HepG2 (cell line): Measurements from ENCODE around the gene PHRF1. TPM values are rescaled to one million over a fixed set of nuclear protein-coding genes. Genes with fewer than 3 reads are reported as not detected.

Experiments used
- CBX1 ChIP-seq: IDR thresholded peaks from one replicate; pipeline ENCODE4 v1.6.1; 2016; ENCODE audit warnings: antibody characterized with exemption, low read depth
- ELF4 ChIP-seq: sonication (generic); formaldehyde crosslinking; IDR thresholded peaks from 2 replicates; pipeline ENCODE4 v1.5.0; 2020; ENCODE audit warnings: missing genetic modification reagents, mild to moderate bottlenecking, moderate library complexity, borderline replicate concordance
- GLI4 ChIP-seq: sonication (generic); formaldehyde crosslinking; IDR thresholded peaks from 2 replicates; pipeline ENCODE4 v1.5.1; 2020; ENCODE audit warnings: missing genetic modification reagents, mild to moderate bottlenecking, moderate library complexity, borderline replicate concordance
- GTF3A ChIP-seq: sonication (generic); formaldehyde crosslinking; conservative IDR thresholded peaks from 2 replicates; pipeline ENCODE4 v1.4.0; 2020; ENCODE audit warnings: mild to moderate bottlenecking, missing genetic modification reagents
- SATB2 ChIP-seq: sonication (generic); formaldehyde crosslinking; IDR thresholded peaks from 2 replicates; pipeline ENCODE4 v1.5.0; 2020; ENCODE audit warnings: missing genetic modification reagents
- ZNF253 ChIP-seq: sonication (generic); formaldehyde crosslinking; IDR thresholded peaks from 2 replicates; pipeline ENCODE4 v1.8.0; 2022; ENCODE audit warnings: mild to moderate bottlenecking, missing genetic modification reagents, borderline replicate concordance
- ZNF3 ChIP-seq: IDR thresholded peaks from 2 replicates; pipeline ENCODE4 v1.7.0; 2017; ENCODE audit warnings: inconsistent platforms
- ZNF674 ChIP-seq: sonication (generic); formaldehyde crosslinking; IDR thresholded peaks from 2 replicates; pipeline ENCODE4 v1.5.0; 2020; ENCODE audit warnings: low read depth, mild to moderate bottlenecking, missing genetic modification reagents
- polyA plus RNA-seq, 8 experiments: library from polyadenylated mRNA; depleted of rRNA in 3 of 8; stranded (reverse) in 7 of 8; unstranded in 1 of 8; fragments of >200 nt; fragmentation: Illumina TruSeq in 4 of 8; extraction: Trizol in 4 of 8; gene quantifications; 2 replicates each; pipeline versions ENCODE4 v1.2.1 to v1.2.3, GENCODE V29; 2011 to 2016; ENCODE audit warnings: low read depth in 4 of 8, missing spikeins in 1 of 8, mixed read lengths in 1 of 8; ENCODE audit not compliant: insufficient read depth in 1 of 8
- total RNA-seq, 5 experiments: library from RNA; depleted of rRNA; stranded (reverse); fragments of >200 nt; fragmentation: Illumina TruSeq; extraction: Trizol; gene quantifications; 2 replicates each; pipeline ENCODE4 v1.2.3, GENCODE V29; 2016; ENCODE audit warnings: low read depth in 1 of 5
- TF ChIP-seq, protein P1 (sequence below): sonication (generic); formaldehyde crosslinking; IDR thresholded peaks from 2 replicates; pipeline ENCODE4 v1.4.0; 2020; ENCODE audit warnings: missing genetic modification reagents
- TF ChIP-seq, protein P2 (sequence below): sonication (generic); formaldehyde crosslinking; IDR thresholded peaks from 2 replicates; pipeline ENCODE4 v1.5.1; 2020; ENCODE audit warnings: mild to moderate bottlenecking, missing genetic modification reagents, moderate library complexity
- TF ChIP-seq, protein P3 (sequence below): IDR thresholded peaks from 2 replicates; pipeline ENCODE4 v1.6.1; 2016; ENCODE audit warnings: missing genetic modification reagents, missing compliant biosample characterization
- TF ChIP-seq, protein P4 (sequence below): sonication (generic); formaldehyde crosslinking; IDR thresholded peaks from 2 replicates; pipeline ENCODE4 v1.4.0; 2020; ENCODE audit warnings: missing genetic modification reagents, borderline replicate concordance
- TF ChIP-seq, protein P5 (sequence below): sonication (generic); formaldehyde crosslinking; conservative IDR thresholded peaks from 2 replicates; pipeline ENCODE4 v1.8.0; 2022; ENCODE audit warnings: missing genetic modification reagents

The PHRF1 gene
- total and polyA plus RNA-seq, 2 of the 13 experiments (the other 11 are each of a cell fraction or from before 2014, with no cell fraction given) = 8.2 to 16.7 TPM

DNA sequence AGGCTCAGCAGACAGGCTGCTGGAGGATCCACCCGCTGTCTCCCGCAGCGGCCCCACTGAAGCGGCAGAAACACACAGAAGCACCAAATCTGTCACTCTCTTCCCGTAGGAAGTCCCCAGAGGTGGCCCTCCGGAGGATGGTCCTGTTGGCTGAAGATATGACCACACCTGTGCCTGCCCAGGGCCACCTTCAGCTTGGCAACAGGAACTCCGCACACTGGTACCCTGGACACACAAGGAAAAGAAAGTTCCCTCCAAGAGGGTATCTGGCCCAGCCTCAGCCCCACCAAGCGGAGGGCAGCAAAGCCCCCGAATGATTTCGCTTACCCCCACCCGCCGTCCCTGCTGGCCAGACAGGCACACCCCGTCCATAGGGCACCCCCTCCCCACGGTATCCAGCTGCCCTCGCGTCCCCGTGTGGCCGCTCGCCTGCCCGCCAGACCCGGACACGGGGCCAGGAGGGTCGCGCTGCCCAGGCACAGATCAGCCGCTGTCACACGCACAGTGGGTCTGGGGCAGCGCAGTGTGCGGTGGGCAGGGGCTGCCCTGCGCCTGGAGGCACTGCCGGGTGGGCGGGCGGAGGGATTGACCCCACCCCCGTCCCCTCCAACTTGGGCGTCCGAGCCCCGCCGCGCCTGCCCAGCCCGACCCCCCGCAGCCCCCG, 8.5 kb upstream of the PHRF1 start (continued):
- TF ChIP-seq, protein P1, sequence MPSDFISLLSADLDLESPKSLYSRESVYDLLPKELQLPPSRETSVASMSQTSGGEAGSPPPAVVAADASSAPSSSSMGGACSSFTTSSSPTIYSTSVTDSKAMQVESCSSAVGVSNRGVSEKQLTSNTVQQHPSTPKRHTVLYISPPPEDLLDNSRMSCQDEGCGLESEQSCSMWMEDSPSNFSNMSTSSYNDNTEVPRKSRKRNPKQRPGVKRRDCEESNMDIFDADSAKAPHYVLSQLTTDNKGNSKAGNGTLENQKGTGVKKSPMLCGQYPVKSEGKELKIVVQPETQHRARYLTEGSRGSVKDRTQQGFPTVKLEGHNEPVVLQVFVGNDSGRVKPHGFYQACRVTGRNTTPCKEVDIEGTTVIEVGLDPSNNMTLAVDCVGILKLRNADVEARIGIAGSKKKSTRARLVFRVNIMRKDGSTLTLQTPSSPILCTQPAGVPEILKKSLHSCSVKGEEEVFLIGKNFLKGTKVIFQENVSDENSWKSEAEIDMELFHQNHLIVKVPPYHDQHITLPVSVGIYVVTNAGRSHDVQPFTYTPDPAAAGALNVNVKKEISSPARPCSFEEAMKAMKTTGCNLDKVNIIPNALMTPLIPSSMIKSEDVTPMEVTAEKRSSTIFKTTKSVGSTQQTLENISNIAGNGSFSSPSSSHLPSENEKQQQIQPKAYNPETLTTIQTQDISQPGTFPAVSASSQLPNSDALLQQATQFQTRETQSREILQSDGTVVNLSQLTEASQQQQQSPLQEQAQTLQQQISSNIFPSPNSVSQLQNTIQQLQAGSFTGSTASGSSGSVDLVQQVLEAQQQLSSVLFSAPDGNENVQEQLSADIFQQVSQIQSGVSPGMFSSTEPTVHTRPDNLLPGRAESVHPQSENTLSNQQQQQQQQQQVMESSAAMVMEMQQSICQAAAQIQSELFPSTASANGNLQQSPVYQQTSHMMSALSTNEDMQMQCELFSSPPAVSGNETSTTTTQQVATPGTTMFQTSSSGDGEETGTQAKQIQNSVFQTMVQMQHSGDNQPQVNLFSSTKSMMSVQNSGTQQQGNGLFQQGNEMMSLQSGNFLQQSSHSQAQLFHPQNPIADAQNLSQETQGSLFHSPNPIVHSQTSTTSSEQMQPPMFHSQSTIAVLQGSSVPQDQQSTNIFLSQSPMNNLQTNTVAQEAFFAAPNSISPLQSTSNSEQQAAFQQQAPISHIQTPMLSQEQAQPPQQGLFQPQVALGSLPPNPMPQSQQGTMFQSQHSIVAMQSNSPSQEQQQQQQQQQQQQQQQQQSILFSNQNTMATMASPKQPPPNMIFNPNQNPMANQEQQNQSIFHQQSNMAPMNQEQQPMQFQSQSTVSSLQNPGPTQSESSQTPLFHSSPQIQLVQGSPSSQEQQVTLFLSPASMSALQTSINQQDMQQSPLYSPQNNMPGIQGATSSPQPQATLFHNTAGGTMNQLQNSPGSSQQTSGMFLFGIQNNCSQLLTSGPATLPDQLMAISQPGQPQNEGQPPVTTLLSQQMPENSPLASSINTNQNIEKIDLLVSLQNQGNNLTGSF = no peak
- TF ChIP-seq, protein P2, sequence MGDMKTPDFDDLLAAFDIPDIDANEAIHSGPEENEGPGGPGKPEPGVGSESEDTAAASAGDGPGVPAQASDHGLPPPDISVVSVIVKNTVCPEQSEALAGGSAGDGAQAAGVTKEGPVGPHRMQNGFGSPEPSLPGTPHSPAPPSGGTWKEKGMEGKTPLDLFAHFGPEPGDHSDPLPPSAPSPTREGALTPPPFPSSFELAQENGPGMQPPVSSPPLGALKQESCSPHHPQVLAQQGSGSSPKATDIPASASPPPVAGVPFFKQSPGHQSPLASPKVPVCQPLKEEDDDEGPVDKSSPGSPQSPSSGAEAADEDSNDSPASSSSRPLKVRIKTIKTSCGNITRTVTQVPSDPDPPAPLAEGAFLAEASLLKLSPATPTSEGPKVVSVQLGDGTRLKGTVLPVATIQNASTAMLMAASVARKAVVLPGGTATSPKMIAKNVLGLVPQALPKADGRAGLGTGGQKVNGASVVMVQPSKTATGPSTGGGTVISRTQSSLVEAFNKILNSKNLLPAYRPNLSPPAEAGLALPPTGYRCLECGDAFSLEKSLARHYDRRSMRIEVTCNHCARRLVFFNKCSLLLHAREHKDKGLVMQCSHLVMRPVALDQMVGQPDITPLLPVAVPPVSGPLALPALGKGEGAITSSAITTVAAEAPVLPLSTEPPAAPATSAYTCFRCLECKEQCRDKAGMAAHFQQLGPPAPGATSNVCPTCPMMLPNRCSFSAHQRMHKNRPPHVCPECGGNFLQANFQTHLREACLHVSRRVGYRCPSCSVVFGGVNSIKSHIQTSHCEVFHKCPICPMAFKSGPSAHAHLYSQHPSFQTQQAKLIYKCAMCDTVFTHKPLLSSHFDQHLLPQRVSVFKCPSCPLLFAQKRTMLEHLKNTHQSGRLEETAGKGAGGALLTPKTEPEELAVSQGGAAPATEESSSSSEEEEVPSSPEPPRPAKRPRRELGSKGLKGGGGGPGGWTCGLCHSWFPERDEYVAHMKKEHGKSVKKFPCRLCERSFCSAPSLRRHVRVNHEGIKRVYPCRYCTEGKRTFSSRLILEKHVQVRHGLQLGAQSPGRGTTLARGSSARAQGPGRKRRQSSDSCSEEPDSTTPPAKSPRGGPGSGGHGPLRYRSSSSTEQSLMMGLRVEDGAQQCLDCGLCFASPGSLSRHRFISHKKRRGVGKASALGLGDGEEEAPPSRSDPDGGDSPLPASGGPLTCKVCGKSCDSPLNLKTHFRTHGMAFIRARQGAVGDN (CRISPR knock-in tag) = peak; percentile 55
- TF ChIP-seq, protein P3, sequence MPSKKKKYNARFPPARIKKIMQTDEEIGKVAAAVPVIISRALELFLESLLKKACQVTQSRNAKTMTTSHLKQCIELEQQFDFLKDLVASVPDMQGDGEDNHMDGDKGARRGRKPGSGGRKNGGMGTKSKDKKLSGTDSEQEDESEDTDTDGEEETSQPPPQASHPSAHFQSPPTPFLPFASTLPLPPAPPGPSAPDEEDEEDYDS (CRISPR knock-in tag) = no peak
- TF ChIP-seq ZNF253 = no peak
- no peak for TF ChIP-seq GTF3A (CRISPR knock-in tag)
- TF ChIP-seq SATB2 (CRISPR knock-in tag) = no peak
- TF ChIP-seq, protein P4, sequence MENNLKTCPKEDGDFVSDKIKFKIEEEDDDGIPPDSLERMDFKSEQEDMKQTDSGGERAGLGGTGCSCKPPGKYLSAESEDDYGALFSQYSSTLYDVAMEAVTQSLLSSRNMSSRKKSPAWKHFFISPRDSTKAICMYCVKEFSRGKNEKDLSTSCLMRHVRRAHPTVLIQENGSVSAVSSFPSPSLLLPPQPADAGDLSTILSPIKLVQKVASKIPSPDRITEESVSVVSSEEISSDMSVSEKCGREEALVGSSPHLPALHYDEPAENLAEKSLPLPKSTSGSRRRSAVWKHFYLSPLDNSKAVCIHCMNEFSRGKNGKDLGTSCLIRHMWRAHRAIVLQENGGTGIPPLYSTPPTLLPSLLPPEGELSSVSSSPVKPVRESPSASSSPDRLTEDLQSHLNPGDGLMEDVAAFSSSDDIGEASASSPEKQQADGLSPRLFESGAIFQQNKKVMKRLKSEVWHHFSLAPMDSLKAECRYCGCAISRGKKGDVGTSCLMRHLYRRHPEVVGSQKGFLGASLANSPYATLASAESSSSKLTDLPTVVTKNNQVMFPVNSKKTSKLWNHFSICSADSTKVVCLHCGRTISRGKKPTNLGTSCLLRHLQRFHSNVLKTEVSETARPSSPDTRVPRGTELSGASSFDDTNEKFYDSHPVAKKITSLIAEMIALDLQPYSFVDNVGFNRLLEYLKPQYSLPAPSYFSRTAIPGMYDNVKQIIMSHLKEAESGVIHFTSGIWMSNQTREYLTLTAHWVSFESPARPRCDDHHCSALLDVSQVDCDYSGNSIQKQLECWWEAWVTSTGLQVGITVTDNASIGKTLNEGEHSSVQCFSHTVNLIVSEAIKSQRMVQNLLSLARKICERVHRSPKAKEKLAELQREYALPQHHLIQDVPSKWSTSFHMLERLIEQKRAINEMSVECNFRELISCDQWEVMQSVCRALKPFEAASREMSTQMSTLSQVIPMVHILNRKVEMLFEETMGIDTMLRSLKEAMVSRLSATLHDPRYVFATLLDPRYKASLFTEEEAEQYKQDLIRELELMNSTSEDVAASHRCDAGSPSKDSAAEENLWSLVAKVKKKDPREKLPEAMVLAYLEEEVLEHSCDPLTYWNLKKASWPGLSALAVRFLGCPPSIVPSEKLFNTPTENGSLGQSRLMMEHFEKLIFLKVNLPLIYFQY = no peak
- TF ChIP-seq, protein P5, sequence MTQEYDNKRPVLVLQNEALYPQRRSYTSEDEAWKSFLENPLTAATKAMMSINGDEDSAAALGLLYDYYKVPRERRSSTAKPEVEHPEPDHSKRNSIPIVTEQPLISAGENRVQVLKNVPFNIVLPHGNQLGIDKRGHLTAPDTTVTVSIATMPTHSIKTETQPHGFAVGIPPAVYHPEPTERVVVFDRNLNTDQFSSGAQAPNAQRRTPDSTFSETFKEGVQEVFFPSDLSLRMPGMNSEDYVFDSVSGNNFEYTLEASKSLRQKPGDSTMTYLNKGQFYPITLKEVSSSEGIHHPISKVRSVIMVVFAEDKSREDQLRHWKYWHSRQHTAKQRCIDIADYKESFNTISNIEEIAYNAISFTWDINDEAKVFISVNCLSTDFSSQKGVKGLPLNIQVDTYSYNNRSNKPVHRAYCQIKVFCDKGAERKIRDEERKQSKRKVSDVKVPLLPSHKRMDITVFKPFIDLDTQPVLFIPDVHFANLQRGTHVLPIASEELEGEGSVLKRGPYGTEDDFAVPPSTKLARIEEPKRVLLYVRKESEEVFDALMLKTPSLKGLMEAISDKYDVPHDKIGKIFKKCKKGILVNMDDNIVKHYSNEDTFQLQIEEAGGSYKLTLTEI (CRISPR knock-in tag) = no peak
- no peak for TF ChIP-seq GLI4 (CRISPR knock-in tag)
- TF ChIP-seq ELF4 = no peak
- TF ChIP-seq CBX1 = no peak
- TF ChIP-seq ZNF674 (CRISPR knock-in tag) = no peak
- no peak for TF ChIP-seq ZNF3 (CRISPR knock-in tag)
